Left ventricle myocardium inferior (tissue), 1 donor: ENCODE measurements around the gene COL19A1. TPM values are rescaled to one million over a fixed set of nuclear protein-coding genes. Genes with fewer than 3 reads are reported as not detected.
A peak's percentile ranks its signal among the peaks of the same experiment; 100 is the strongest.

ENCODE experiments used
- DNase-seq: peaks from one replicate; pipeline ENCODE4 v3.0.0-alpha.2; 2020
- H3K27ac ChIP-seq: fragments of 200-600 bp; replicated peaks from 2 replicates; pipeline ENCODE4 v1.8.0; 2021
- H3K27me3 ChIP-seq: fragments of 200-600 bp; 2 replicates; pipeline ENCODE4 v1.8.0; 2021; ENCODE audit warnings: low read depth
- H3K36me3 ChIP-seq: fragments of 200-600 bp; 2 replicates; pipeline ENCODE4 v1.8.0; 2021
- H3K4me1 ChIP-seq: fragments of 200-600 bp; 2 replicates; pipeline ENCODE4 v1.8.0; 2021
- H3K4me3 ChIP-seq: fragments of 200-600 bp; 2 replicates; pipeline ENCODE4 v1.8.0; 2021; ENCODE audit warnings: mild to moderate bottlenecking, moderate library complexity
- H3K9me3 ChIP-seq: fragments of 200-600 bp; replicated peaks from 2 replicates; pipeline ENCODE4 v1.8.0; 2021
- CTCF ChIP-seq: fragments of 200-600 bp; IDR thresholded peaks from 2 replicates; pipeline ENCODE4 v1.8.0; 2021; ENCODE audit warnings: antibody characterized with exemption, mild to moderate bottlenecking, borderline replicate concordance
- intact Hi-C: fragments of 100-400 bp; cut with micrococcal nuclease; formaldehyde crosslinking; loops from one replicate; pipeline ENCODE4 v1.11.0; 2022
- total RNA-seq: library from RNA; stranded (reverse); fragmentation: NEBNext Ultra II Directional; extraction: Animal tissue kit (Norgen Biotek cat#: 25700); gene quantifications from one replicate; pipeline ENCODE4 v1.2.1, GENCODE V29; 2021
- donor health status: DM: no; HTN: yes; CAD: no; lungs with severe emphysema.

Gene COL19A1
- total RNA-seq, 1 donor from 2014 or later, result 1.9 TPM

DNA sequence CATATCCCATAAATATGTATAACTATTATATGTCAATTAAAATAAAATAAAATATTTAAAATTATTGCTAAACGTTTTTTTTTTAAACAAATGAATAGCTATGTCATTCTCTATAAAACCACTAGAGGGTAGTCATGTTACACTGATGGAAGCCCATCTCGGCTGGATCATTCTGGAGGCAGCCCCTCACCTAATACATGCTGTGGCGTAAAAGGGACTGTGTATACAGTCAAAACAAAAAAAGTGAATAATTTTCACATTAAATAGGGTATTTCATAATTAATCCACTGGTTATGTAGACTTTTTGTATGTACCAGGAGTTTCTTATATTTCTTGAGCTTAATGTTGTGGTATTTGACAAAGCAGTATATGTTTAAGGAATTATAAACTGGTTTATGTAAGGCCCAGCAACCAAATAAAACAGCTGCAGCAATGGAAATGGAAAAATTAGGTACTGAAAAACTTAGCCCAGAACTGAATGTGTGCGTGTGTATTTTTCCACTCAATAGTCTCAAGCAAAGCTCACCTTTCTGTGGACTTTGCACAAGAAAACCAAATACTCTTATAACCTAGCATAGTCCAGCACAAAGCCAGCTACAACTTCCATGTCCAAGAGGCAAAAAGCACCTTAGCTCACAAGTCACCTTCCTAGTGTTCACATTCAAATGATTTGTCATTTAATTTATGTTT lies 354.8 kb downstream of the COL19A1 start:
- Histone ChIP-seq H3K27me3 (peaks cover 12% of the 10 kb centered on the region), H3K36me3 (no peaks in the 10 kb centered on the region), H3K27ac (no peak overlapping the region), H3K4me1 (no peaks in the 10 kb centered on the region), H3K9me3 (no peaks in the 10 kb centered on the region), H3K4me3 (no peak overlapping the region)
- no peak for DNase-seq
- peak; percentile 86 for TF ChIP-seq CTCF
- intact Hi-C loops, result loop anchor here (10.0 kb wide), 1 partner anchor 144 kb away; no protein-coding TSS in a partner anchor

GRCh38 chr6:70221715-70222438 lies 355.5 kb downstream of the COL19A1 start:
- TF ChIP-seq CTCF, result no peak
- Histone ChIP-seq H3K4me1 (no peaks in the 10 kb centered on the region), H3K27ac (no peak overlapping the region), H3K4me3 (no peak overlapping the region), H3K9me3 (no peaks in the 10 kb centered on the region), H3K36me3 (no peaks in the 10 kb centered on the region), H3K27me3 (peaks cover 10% of the 10 kb centered on the region)
- intact Hi-C loops, result loop anchor here (10.0 kb wide), 1 partner anchor 143 kb away; no protein-coding TSS in a partner anchor
- no peak for DNase-seq

DNA sequence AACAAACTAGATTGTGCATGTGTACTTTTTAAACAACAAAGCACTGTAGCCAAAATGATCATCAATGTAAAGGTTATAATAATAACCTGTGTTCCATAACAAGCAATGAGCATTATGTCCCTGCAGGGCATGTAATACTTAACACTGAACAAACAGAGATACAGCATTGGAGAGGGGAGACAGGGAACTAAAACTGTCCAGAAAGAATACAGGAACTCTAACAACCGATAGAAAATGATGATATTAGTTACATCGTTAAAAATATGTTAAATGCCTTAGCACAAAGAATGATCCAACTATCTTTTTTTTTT lies 356.0 kb downstream of the COL19A1 start:
- Histone ChIP-seq H3K4me1 (no peaks in the 10 kb centered on the region), H3K4me3 (no peak overlapping the region), H3K9me3 (no peaks in the 10 kb centered on the region), H3K27me3 (peaks cover 7% of the 10 kb centered on the region), H3K27ac (no peak overlapping the region), H3K36me3 (no peaks in the 10 kb centered on the region)
- no peak for TF ChIP-seq CTCF
- intact Hi-C loops, result loop anchor here (10.0 kb wide), 1 partner anchor 142 kb away; no protein-coding TSS in a partner anchor
- no peak for DNase-seq

- Histone ChIP-seq H3K36me3 (no peaks in the 10 kb centered on the region), H3K4me1 (no peaks in the 10 kb centered on the region), H3K27me3 (no peaks in the 10 kb centered on the region), H3K4me3 (no peak overlapping the region), H3K9me3 (no peaks in the 10 kb centered on the region), H3K27ac (peak overlapping the region; percentile 16)
- TF ChIP-seq CTCF, result no peak
- intact Hi-C loops, result loop anchor here (10.0 kb wide), 1 partner anchor 140 kb away; no protein-coding TSS in a partner anchor
- DNase-seq, result no peak
These were observed 358.7 kb downstream of the COL19A1 start for GRCh38 chr6:70225055-70225454.

GRCh38 chr6:70231311-70231710 lies 365.0 kb downstream of the COL19A1 start:
- no peak for TF ChIP-seq CTCF

More at GRCh38 chr6:70231311-70231710, 365.0 kb downstream of the COL19A1 start:
- H3K36me3 ChIP-seq, result no peaks in the 10 kb centered on the region
- DNase-seq, result no peak
- intact Hi-C loops, result no loop called here
- no peaks in the 10 kb centered on the region for H3K27me3 ChIP-seq
- H3K4me3 ChIP-seq, result no peak overlapping the region
- no peak overlapping the region for H3K27ac ChIP-seq
- H3K9me3 ChIP-seq, result no peaks in the 10 kb centered on the region
- H3K4me1 ChIP-seq, result no peaks in the 10 kb centered on the region
